HepG2 (cell line): ENCODE data around the gene DCHS2. TPM values are rescaled to one million over a fixed set of nuclear protein-coding genes. Genes with fewer than 3 reads are reported as not detected.

Experiments
- MNT ChIP-seq: fragments of 450-650 bp; IDR thresholded peaks from 2 replicates; pipeline ENCODE4 v1.6.1; 2016
- MTF2 ChIP-seq: sonication (generic); formaldehyde crosslinking; IDR thresholded peaks from 2 replicates; pipeline ENCODE4 v1.5.0; 2020; ENCODE audit warnings: missing genetic modification reagents, borderline replicate concordance
- SKIL ChIP-seq: sonication (generic); formaldehyde crosslinking; IDR thresholded peaks from 2 replicates; pipeline ENCODE4 v1.8.0; 2022; ENCODE audit warnings: missing genetic modification reagents, mild to moderate bottlenecking, moderate library complexity, borderline replicate concordance
- SMC3 ChIP-seq: IDR thresholded peaks from 2 replicates; pipeline ENCODE4 v1.6.1; 2011; ENCODE audit warnings: low read length, improper control_type of control experiment
- STAG1 ChIP-seq: sonication (generic); formaldehyde crosslinking; IDR thresholded peaks from 2 replicates; pipeline ENCODE4 v1.4.0; 2020; ENCODE audit warnings: missing genetic modification reagents
- SUZ12 ChIP-seq: fragments of 150-350 bp; IDR thresholded peaks from 2 replicates; pipeline ENCODE4 v1.6.1; 2014; ENCODE audit warnings: low read depth, low read length
- ZBTB33 ChIP-seq: sonication (generic); formaldehyde crosslinking; IDR thresholded peaks from 2 replicates; pipeline ENCODE4 v1.4.0; 2020; ENCODE audit warnings: missing genetic modification reagents
- ZMYM3 ChIP-seq: sonication (generic); formaldehyde crosslinking; IDR thresholded peaks from 2 replicates; pipeline ENCODE4 v1.5.1; 2020; ENCODE audit warnings: mild to moderate bottlenecking, missing genetic modification reagents
- ZNF333 ChIP-seq: sonication (generic); formaldehyde crosslinking; IDR thresholded peaks from 2 replicates; pipeline ENCODE4 v1.4.0; 2020; ENCODE audit warnings: mild to moderate bottlenecking, missing genetic modification reagents, borderline replicate concordance
- polyA plus RNA-seq, 8 experiments: library from polyadenylated mRNA; depleted of rRNA in 3 of 8; stranded (reverse) in 7 of 8; unstranded in 1 of 8; fragments of >200 nt; fragmentation: Illumina TruSeq in 4 of 8; extraction: Trizol in 4 of 8; gene quantifications; 2 replicates each; pipeline versions ENCODE4 v1.2.1 to v1.2.3, GENCODE V29; 2011 to 2016; ENCODE audit warnings: low read depth in 4 of 8, missing spikeins in 1 of 8, mixed read lengths in 1 of 8; ENCODE audit not compliant: insufficient read depth in 1 of 8
- total RNA-seq, 5 experiments: library from RNA; depleted of rRNA; stranded (reverse); fragments of >200 nt; fragmentation: Illumina TruSeq; extraction: Trizol; gene quantifications; 2 replicates each; pipeline ENCODE4 v1.2.3, GENCODE V29; 2016; ENCODE audit warnings: low read depth in 1 of 5

DCHS2 gene
- total and polyA plus RNA-seq, 2 of the 13 experiments (the other 11 are each of a cell fraction or from before 2014, with no cell fraction given): 0.03 TPM; not detected in 1

- peak; percentile 60 for TF ChIP-seq STAG1 (CRISPR knock-in tag)
- TF ChIP-seq ZMYM3 (CRISPR knock-in tag): no peak
- no peak for TF ChIP-seq SKIL (CRISPR knock-in tag)
- no peak for TF ChIP-seq MNT
- no peak for TF ChIP-seq ZBTB33 (CRISPR knock-in tag)
- TF ChIP-seq MTF2 (CRISPR knock-in tag): no peak
- peak; percentile 80 for TF ChIP-seq SMC3
- TF ChIP-seq SUZ12: no peak
- TF ChIP-seq ZNF333 (CRISPR knock-in tag): no peak
Observed at GRCh38 chr4:154506253-154506652, 14.7 kb upstream of the DCHS2 start (continued).
